Testis (tissue), 2 donors: ENCODE data around the gene MRPL36.

Experiments used
- POLR2A ChIP-seq: fragments of 450-650 bp; IDR thresholded peaks from one replicate; pipeline ENCODE4 v1.6.1; 2017; ENCODE audit warnings: antibody characterized with exemption, mild to moderate bottlenecking, moderate library complexity
- TF ChIP-seq, protein P1 (sequence below), 3 experiments: fragments of 450-650 bp in 2 of 3; fragments of 200-600 bp in 1 of 3; sonication (generic) in 1 of 3; IDR thresholded peaks; one replicate each; pipeline ENCODE4 v1.5.1; 2016 to 2019; ENCODE audit warnings: antibody characterized with exemption in 3 of 3, mild to moderate bottlenecking in 2 of 3, moderate library complexity in 1 of 3

DNA sequence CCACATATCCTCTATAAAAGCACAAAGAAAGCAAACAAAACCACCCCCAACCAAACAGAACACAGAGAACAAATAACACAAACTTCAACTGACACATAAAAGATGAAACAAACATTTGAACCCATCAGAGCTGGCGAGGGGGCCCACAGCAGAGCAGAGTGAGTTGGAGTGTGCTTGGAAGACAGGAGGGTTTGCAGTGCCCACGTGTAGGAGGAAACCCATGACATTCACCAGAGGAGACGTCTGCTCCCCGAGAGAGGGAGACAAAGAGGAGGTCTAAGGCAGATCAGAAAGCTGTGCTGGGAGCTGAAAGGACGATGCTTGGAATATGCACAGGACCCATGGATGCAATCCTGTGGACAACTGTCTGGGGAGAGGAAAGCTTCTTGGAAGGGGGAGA lies 27.0 kb downstream of the MRPL36 start:
- TF ChIP-seq, protein P1, sequence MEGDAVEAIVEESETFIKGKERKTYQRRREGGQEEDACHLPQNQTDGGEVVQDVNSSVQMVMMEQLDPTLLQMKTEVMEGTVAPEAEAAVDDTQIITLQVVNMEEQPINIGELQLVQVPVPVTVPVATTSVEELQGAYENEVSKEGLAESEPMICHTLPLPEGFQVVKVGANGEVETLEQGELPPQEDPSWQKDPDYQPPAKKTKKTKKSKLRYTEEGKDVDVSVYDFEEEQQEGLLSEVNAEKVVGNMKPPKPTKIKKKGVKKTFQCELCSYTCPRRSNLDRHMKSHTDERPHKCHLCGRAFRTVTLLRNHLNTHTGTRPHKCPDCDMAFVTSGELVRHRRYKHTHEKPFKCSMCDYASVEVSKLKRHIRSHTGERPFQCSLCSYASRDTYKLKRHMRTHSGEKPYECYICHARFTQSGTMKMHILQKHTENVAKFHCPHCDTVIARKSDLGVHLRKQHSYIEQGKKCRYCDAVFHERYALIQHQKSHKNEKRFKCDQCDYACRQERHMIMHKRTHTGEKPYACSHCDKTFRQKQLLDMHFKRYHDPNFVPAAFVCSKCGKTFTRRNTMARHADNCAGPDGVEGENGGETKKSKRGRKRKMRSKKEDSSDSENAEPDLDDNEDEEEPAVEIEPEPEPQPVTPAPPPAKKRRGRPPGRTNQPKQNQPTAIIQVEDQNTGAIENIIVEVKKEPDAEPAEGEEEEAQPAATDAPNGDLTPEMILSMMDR (IDR thresholded peaks at IDR 0.05) = no peak
- TF ChIP-seq POLR2A = no peak
